Loucy (cell line): ENCODE measurements around the gene C9orf72.

Source experiments
- H2AFZ ChIP-seq: fragments of 200-600 bp; sonication (generic); 2 replicates; pipeline ENCODE4 v1.6.0; 2016; ENCODE audit warnings: antibody characterized with exemption, mild to moderate bottlenecking, low read length, moderate library complexity
- H3F3A ChIP-seq: fragments of 200-600 bp; 2 replicates; pipeline ENCODE4 v1.6.0; 2016; ENCODE audit warnings: antibody characterized with exemption, low read depth, mild to moderate bottlenecking
- H3K27me3 ChIP-seq: fragments of 200-600 bp; sonication (generic); 2 replicates; pipeline ENCODE4 v1.6.1; 2014; ENCODE audit warnings: low read length, mild to moderate bottlenecking; ENCODE audit not compliant: insufficient read depth, poor library complexity, severe bottlenecking
- H3K36me3 ChIP-seq: fragments of 200-600 bp; sonication (generic); 2 replicates; pipeline ENCODE4 v1.6.1; 2016; ENCODE audit warnings: low read length; ENCODE audit not compliant: insufficient read depth
- H3K4me1 ChIP-seq: fragments of 200-600 bp; sonication (generic); 2 replicates; pipeline ENCODE4 v1.5.1; 2014; ENCODE audit warnings: low read length, mild to moderate bottlenecking; ENCODE audit not compliant: insufficient read depth, poor library complexity, severe bottlenecking
- H3K4me2 ChIP-seq: fragments of 200-600 bp; sonication (generic); 2 replicates; pipeline ENCODE4 v1.6.0; 2014; ENCODE audit warnings: antibody characterized with exemption, low read length, low read depth, mild to moderate bottlenecking; ENCODE audit not compliant: poor library complexity, severe bottlenecking
- H3K4me3 ChIP-seq: fragments of 200-600 bp; sonication (generic); 2 replicates; pipeline ENCODE4 v1.5.1; 2014; ENCODE audit warnings: low read length, mild to moderate bottlenecking, mixed read lengths; ENCODE audit not compliant: poor library complexity, severe bottlenecking
- H3K79me2 ChIP-seq: fragments of 200-600 bp; sonication (generic); 2 replicates; pipeline ENCODE4 v1.6.1; 2014; ENCODE audit warnings: low read length; ENCODE audit not compliant: insufficient read depth
- H3K9ac ChIP-seq: fragments of 200-600 bp; sonication (generic); 2 replicates; pipeline ENCODE4 v1.6.0; 2014; ENCODE audit warnings: mild to moderate bottlenecking, low read depth, low read length, moderate library complexity; ENCODE audit not compliant: poor library complexity, severe bottlenecking
- H3K9me2 ChIP-seq: fragments of 200-600 bp; sonication (generic); replicated peaks from 2 replicates; pipeline ENCODE4 v1.6.1; 2016; ENCODE audit warnings: low read depth, low read length, mixed read lengths
- H3K9me3 ChIP-seq: fragments of 200-600 bp; sonication (generic); 2 replicates; pipeline ENCODE4 v1.6.1; 2014; ENCODE audit warnings: mild to moderate bottlenecking, antibody characterized with exemption, low read length, low read depth; ENCODE audit not compliant: insufficient read depth
- H4K20me1 ChIP-seq: fragments of 200-600 bp; sonication (generic); 2 replicates; pipeline ENCODE4 v1.6.0; 2014; ENCODE audit warnings: antibody characterized with exemption, low read length, mild to moderate bottlenecking; ENCODE audit not compliant: insufficient read depth, poor library complexity, severe bottlenecking
- EZH2phosphoT487 ChIP-seq: fragments of 200-600 bp; IDR thresholded peaks from 2 replicates; pipeline ENCODE4 v1.6.1; 2018; ENCODE audit warnings: antibody characterized with exemption, mild to moderate bottlenecking, moderate library complexity, borderline replicate concordance
- TF ChIP-seq, protein P1 (sequence below): fragments of 200-600 bp; sonication (generic); conservative IDR thresholded peaks from 2 replicates; pipeline ENCODE4 v1.5.1; 2014; ENCODE audit warnings: mild to moderate bottlenecking, antibody characterized with exemption, low read length

C9orf72 gene

DNA sequence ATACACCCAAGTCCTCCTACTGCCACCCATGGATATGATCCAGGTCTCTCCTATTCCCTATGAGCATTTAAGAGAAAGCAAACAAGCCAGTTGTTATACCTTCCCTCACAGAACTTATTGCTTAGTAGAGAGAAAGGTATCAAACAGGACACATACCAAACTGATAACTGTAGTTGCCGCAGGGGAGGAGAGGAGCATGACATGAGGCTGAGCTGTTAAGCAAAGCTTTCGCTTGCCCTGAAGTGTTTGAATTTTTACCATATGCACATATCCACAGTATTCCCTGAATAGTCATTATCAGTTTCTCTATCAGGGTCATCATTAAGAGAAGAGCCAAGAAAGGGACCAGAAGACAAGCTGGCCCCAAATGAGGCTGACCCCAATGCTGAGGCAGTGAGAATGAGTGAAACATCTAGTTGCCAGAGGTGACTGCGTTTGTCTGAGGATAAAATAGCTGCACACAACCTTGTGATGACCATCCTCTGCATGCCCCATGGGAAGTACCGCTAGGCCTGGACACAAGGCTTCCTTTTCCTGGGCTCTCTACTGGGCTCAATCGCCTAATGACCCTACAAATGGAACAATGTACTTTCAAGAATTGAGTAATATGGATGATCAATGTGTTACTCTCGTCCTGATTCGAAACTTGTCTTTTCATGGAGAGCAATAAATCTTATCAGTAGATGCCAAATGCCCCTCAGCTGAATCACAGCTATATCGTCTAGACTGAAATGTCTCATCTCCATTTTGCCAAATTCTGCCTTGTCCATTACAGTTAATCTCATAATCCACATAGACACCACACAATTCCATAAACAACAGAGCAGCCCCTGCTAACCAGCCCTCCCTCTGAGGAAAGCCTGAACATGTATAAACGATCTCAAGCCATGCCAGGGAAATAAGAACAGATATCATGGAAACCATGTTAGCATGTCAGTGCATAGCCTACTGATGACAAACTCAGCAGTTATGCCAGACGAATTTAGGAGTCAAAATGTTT lies 53.5 kb downstream of the C9orf72 start:
- Histone ChIP-seq H3K36me3 (no peaks in the 10 kb centered on the region), H3K79me2 (no peaks in the 10 kb centered on the region), H3K4me2 (no peak overlapping the region), H3K9me3 (no peaks in the 10 kb centered on the region), H3K4me3 (no peak overlapping the region), H3F3A (no peaks in the 10 kb centered on the region), H4K20me1 (no peaks in the 10 kb centered on the region), H3K9me2 (no peaks in the 10 kb centered on the region), H2AFZ (no peak overlapping the region), H3K27me3 (no peaks in the 10 kb centered on the region), H3K4me1 (no peaks in the 10 kb centered on the region), H3K9ac (no peak overlapping the region)
- TF ChIP-seq EZH2phosphoT487 = no peak
- TF ChIP-seq, protein P1, sequence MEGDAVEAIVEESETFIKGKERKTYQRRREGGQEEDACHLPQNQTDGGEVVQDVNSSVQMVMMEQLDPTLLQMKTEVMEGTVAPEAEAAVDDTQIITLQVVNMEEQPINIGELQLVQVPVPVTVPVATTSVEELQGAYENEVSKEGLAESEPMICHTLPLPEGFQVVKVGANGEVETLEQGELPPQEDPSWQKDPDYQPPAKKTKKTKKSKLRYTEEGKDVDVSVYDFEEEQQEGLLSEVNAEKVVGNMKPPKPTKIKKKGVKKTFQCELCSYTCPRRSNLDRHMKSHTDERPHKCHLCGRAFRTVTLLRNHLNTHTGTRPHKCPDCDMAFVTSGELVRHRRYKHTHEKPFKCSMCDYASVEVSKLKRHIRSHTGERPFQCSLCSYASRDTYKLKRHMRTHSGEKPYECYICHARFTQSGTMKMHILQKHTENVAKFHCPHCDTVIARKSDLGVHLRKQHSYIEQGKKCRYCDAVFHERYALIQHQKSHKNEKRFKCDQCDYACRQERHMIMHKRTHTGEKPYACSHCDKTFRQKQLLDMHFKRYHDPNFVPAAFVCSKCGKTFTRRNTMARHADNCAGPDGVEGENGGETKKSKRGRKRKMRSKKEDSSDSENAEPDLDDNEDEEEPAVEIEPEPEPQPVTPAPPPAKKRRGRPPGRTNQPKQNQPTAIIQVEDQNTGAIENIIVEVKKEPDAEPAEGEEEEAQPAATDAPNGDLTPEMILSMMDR = no peak

DNA sequence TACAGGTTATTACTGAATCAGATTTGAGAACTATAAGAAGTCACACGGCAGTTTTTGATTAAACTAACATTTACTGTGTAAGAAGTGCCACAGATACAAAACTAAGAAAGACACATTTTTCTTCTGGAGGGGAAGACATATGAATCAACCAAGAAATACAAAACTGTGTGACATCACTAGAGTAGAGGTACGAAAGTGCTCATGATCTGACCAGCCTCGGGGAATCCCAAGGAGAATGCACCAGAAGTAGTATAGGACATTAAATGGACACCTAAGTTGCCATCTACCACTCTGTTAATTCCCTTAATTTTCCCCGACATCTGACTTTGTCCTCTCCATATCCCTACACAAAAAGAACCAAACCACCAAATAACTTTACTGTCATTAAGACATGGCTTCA lies 54.5 kb downstream of the C9orf72 start:
- Histone ChIP-seq H3K27me3 (no peaks in the 10 kb centered on the region), H3K36me3 (no peaks in the 10 kb centered on the region), H3K9me3 (no peaks in the 10 kb centered on the region), H4K20me1 (no peaks in the 10 kb centered on the region), H3K4me3 (no peak overlapping the region), H2AFZ (no peak overlapping the region), H3K4me2 (no peak overlapping the region), H3K9ac (no peak overlapping the region), H3F3A (no peaks in the 10 kb centered on the region), H3K4me1 (no peaks in the 10 kb centered on the region), H3K79me2 (no peaks in the 10 kb centered on the region), H3K9me2 (no peaks in the 10 kb centered on the region)
- TF ChIP-seq, protein P1 = no peak
- no peak for TF ChIP-seq EZH2phosphoT487

DNA sequence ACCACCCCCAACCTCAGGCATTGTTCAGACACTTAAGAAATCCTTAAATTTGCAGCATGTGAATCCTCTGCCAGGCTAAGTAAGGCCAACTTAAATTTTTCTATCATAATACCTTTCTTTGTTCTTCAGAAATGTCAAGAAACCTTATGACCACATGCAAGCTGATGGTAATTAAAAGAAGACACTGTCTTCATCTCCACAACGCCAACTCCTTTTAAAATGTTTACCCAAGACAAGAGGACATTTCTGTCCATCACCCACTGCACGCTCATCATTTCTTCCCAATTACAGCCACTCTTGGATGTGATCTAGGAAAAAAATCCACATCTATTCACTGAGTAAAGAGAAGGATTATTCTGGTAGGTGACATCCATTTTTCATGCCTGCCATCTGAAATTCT lies 55.3 kb downstream of the C9orf72 start:
- Histone ChIP-seq H3K9me3 (no peaks in the 10 kb centered on the region), H4K20me1 (no peaks in the 10 kb centered on the region), H3K79me2 (no peaks in the 10 kb centered on the region)

More for the DNA sequence above, 55.3 kb downstream of the C9orf72 start:
- Histone ChIP-seq H3K4me3 (no peak overlapping the region), H3K36me3 (no peaks in the 10 kb centered on the region), H2AFZ (no peak overlapping the region), H3K4me2 (no peak overlapping the region), H3F3A (no peaks in the 10 kb centered on the region), H3K9me2 (no peaks in the 10 kb centered on the region), H3K9ac (no peak overlapping the region), H3K4me1 (no peaks in the 10 kb centered on the region), H3K27me3 (no peaks in the 10 kb centered on the region)
- no peak for TF ChIP-seq EZH2phosphoT487
- TF ChIP-seq, protein P1 = no peak
